H9 (cell line): Measurements from ENCODE around the gene KCNS3. TPM values are rescaled to one million over a fixed set of nuclear protein-coding genes. Genes with fewer than 3 reads are reported as not detected.

Source experiments
- DNase-seq: peaks from one replicate; pipeline ENCODE4 v3.0.0-alpha.2; 2017
- H2AFZ ChIP-seq: one replicate; pipeline ENCODE4 v1.6.1; 2013; ENCODE audit warnings: mild to moderate bottlenecking, low read length, control low read depth, moderate library complexity
- H2AK5ac ChIP-seq: 2 replicates; pipeline ENCODE4 v1.6.1; 2013; ENCODE audit warnings: low read length, control low read depth, mixed read lengths; ENCODE audit not compliant: insufficient read length
- H2BK120ac ChIP-seq: one replicate; pipeline ENCODE4 v1.6.1; 2013; ENCODE audit warnings: low read depth, mild to moderate bottlenecking, low read length, control low read depth, inconsistent platforms; ENCODE audit not compliant: poor library complexity, severe bottlenecking
- H2BK12ac ChIP-seq: 2 replicates; pipeline ENCODE4 v1.6.1; 2013; ENCODE audit warnings: low read length, control low read depth, mixed read lengths, low read depth; ENCODE audit not compliant: insufficient read length
- H2BK15ac ChIP-seq: 2 replicates; pipeline ENCODE4 v1.6.1; 2013; ENCODE audit warnings: low read depth, low read length, control low read depth
- H2BK20ac ChIP-seq: one replicate; pipeline ENCODE4 v1.6.1; 2013; ENCODE audit warnings: low read depth, mild to moderate bottlenecking, low read length, control low read depth, inconsistent platforms; ENCODE audit not compliant: poor library complexity, severe bottlenecking
- H2BK5ac ChIP-seq: 2 replicates; pipeline ENCODE4 v1.6.1; 2013; ENCODE audit warnings: low read length, control low read depth, mixed read lengths; ENCODE audit not compliant: insufficient read length
- H3K14ac ChIP-seq: 2 replicates; pipeline ENCODE4 v1.6.1; 2013; ENCODE audit warnings: low read length, control low read depth; ENCODE audit not compliant: insufficient read depth
- H3K18ac ChIP-seq: 2 replicates; pipeline ENCODE4 v1.6.1; 2013; ENCODE audit warnings: low read depth, mild to moderate bottlenecking, mixed read lengths, low read length, control low read depth; ENCODE audit not compliant: insufficient read length
- H3K23ac ChIP-seq: 2 replicates; pipeline ENCODE4 v1.6.1; 2013; ENCODE audit warnings: low read length, control low read depth, mixed read lengths, low read depth; ENCODE audit not compliant: insufficient read length
- H3K23me2 ChIP-seq: 2 replicates; pipeline ENCODE4 v1.6.1; 2013; ENCODE audit warnings: low read depth, mild to moderate bottlenecking, mixed read lengths, low read length, control low read depth; ENCODE audit not compliant: insufficient read length, poor library complexity, severe bottlenecking
- H3K27ac ChIP-seq: 2 replicates; pipeline ENCODE4 v1.5.1; 2013; ENCODE audit warnings: low read length, control low read depth, mixed read lengths, low read depth; ENCODE audit not compliant: insufficient read length
- H3K27me3 ChIP-seq: 2 replicates; pipeline ENCODE4 v1.6.1; 2013; ENCODE audit warnings: low read length, control low read depth, inconsistent platforms; ENCODE audit not compliant: insufficient read depth
- H3K4ac ChIP-seq: 2 replicates; pipeline ENCODE4 v1.6.1; 2013; ENCODE audit warnings: low read depth, mild to moderate bottlenecking, control low read depth, inconsistent platforms, low read length, moderate library complexity
- H3K4me1 ChIP-seq: 2 replicates; pipeline ENCODE4 v1.6.1; 2013; ENCODE audit warnings: low read length, control low read depth, inconsistent platforms; ENCODE audit not compliant: insufficient read depth
- H3K4me2 ChIP-seq: 2 replicates; pipeline ENCODE4 v1.6.1; 2013; ENCODE audit warnings: low read length, control low read depth, mixed read lengths; ENCODE audit not compliant: insufficient read length, insufficient read depth
- H3K56ac ChIP-seq: 2 replicates; pipeline ENCODE4 v1.6.1; 2013; ENCODE audit warnings: low read depth, mild to moderate bottlenecking, mixed read lengths, low read length, control low read depth; ENCODE audit not compliant: insufficient read length
- H3K79me1 ChIP-seq: 2 replicates; pipeline ENCODE4 v1.6.1; 2013; ENCODE audit warnings: low read depth, mild to moderate bottlenecking, moderate library complexity, low read length, control low read depth, inconsistent platforms; ENCODE audit not compliant: insufficient read depth, poor library complexity, severe bottlenecking
- H3K79me2 ChIP-seq: 2 replicates; pipeline ENCODE4 v1.6.1; 2013; ENCODE audit warnings: low read length, control low read depth, inconsistent platforms; ENCODE audit not compliant: insufficient read depth
- H3K9ac ChIP-seq: 2 replicates; pipeline ENCODE4 v1.6.1; 2013; ENCODE audit warnings: low read length, control low read depth, mixed read lengths; ENCODE audit not compliant: insufficient read length; ENCODE audit errors: extremely low read depth
- H3K9me3 ChIP-seq: one replicate; pipeline ENCODE4 v1.6.1; 2013; ENCODE audit warnings: low read depth, low read length, inconsistent platforms; ENCODE audit not compliant: control insufficient read depth
- H3T11ph ChIP-seq: one replicate; pipeline ENCODE4 v1.6.1; 2013; ENCODE audit warnings: mild to moderate bottlenecking, low read length, control low read depth, inconsistent platforms
- H4K20me1 ChIP-seq: one replicate; pipeline ENCODE4 v1.6.1; 2013; ENCODE audit not compliant: control insufficient read depth, insufficient read length, insufficient read depth
- H4K5ac ChIP-seq: 2 replicates; pipeline ENCODE4 v1.6.1; 2013; ENCODE audit warnings: low read depth, mild to moderate bottlenecking, mixed read lengths, low read length, control low read depth; ENCODE audit not compliant: insufficient read length
- H4K8ac ChIP-seq: replicated peaks from 2 replicates; pipeline ENCODE4 v1.6.1; 2013; ENCODE audit warnings: low read length, control low read depth, mixed read lengths, low read depth; ENCODE audit not compliant: insufficient read length
- H4K91ac ChIP-seq: 2 replicates; pipeline ENCODE4 v1.6.1; 2013; ENCODE audit warnings: low read depth, mild to moderate bottlenecking, moderate library complexity, mixed read lengths, low read length, control low read depth; ENCODE audit not compliant: insufficient read length
- H3K27ac Mint-ChIP-seq, 3 experiments: 2 replicates in 2 of 3; 3 replicates in 1 of 3; pipeline ENCODE4 v1.8.0; 2020 to 2021; ENCODE audit warnings: mixed read lengths in 3 of 3, mild to moderate bottlenecking in 1 of 3, moderate library complexity in 1 of 3
- H3K27me3 Mint-ChIP-seq: 2 replicates; pipeline ENCODE4 v1.8.0; 2021; ENCODE audit warnings: low read depth, mild to moderate bottlenecking, moderate library complexity, mixed read lengths
- H3K36me3 Mint-ChIP-seq, 3 experiments: 2 replicates in 2 of 3; 3 replicates in 1 of 3; pipeline ENCODE4 v1.8.0; 2020 to 2021; ENCODE audit warnings: low read depth in 3 of 3, mixed read lengths in 3 of 3; ENCODE audit not compliant: insufficient read depth in 1 of 3
- H3K4me1 Mint-ChIP-seq, 2 experiments: 2 replicates each; pipeline ENCODE4 v1.8.0; 2020; ENCODE audit warnings: mixed read lengths in 2 of 2
- H3K4me3 Mint-ChIP-seq, 2 experiments: 2 replicates in 1 of 2; 3 replicates in 1 of 2; pipeline ENCODE4 v1.8.0; 2020 to 2021; ENCODE audit warnings: mild to moderate bottlenecking in 2 of 2, mixed read lengths in 2 of 2, moderate library complexity in 1 of 2
- H3K9me3 Mint-ChIP-seq, 2 experiments: 2 replicates in 1 of 2; 3 replicates in 1 of 2; pipeline ENCODE4 v1.8.0; 2020; ENCODE audit warnings: mild to moderate bottlenecking in 2 of 2, mixed read lengths in 2 of 2, moderate library complexity in 1 of 2
- CTCF ChIP-seq: fragments of 200-600 bp; sonication (generic); conservative IDR thresholded peaks from 3 replicates; pipeline ENCODE4 v1.8.0; 2021; ENCODE audit warnings: antibody characterized with exemption, mild to moderate bottlenecking
- WGBS: extraction: QIAGEN DNeasy Blood & Tissue Kit; methylation state at CpG from one replicate; pipeline ENCODE4 v1.1.7; 2013; ENCODE audit warnings: missing lambda C conversion rate, low lambda C conversion rate, mixed read lengths; ENCODE audit not compliant: insufficient read length; ENCODE audit errors: extremely low coverage; 5-methylcytosine and 5-hydroxymethylcytosine counted together
- total RNA-seq: library from RNA; stranded (reverse); gene quantifications from 2 replicates; pipeline ENCODE4 v1.2.1, GENCODE V29; 2021

Gene KCNS3
- total RNA-seq, 1 experiment from 2014 or later, result 8.0 TPM

- Histone ChIP-seq H3K18ac (no peak overlapping the region), H2BK12ac (no peak overlapping the region), H3K27ac (no peak overlapping the region), H3K27me3 (no peaks in the 10 kb centered on the region), H3K4me1 (peaks cover 6% of the 10 kb centered on the region; the same call in 1 of the 2 replicates), H3K23ac (no peak overlapping the region), H3K14ac (no peak overlapping the region), H3K9ac (no peak overlapping the region), H3T11ph (no peak overlapping the region), H4K8ac (no peak overlapping the region), H4K91ac (no peak overlapping the region), H3K9me3 (no peaks in the 10 kb centered on the region), H2AFZ (no peak overlapping the region), H2BK20ac (no peak overlapping the region), H2BK120ac (no peak overlapping the region), H3K79me1 (peaks cover 8% of the 10 kb centered on the region), H2AK5ac (no peak overlapping the region), H3K79me2 (peaks cover 4% of the 10 kb centered on the region; the same call in 1 of the 2 replicates), H4K20me1 (peaks cover 2% of the 10 kb centered on the region), H3K4me2 (no peak overlapping the region), H3K4ac (no peak overlapping the region), H3K56ac (no peak overlapping the region), H2BK5ac (no peak overlapping the region), H4K5ac (no peak overlapping the region), H2BK15ac (no peak overlapping the region), H3K23me2 (no peaks in the 10 kb centered on the region)
- H3K27me3 Mint-ChIP-seq, result no peaks in the 10 kb centered on the region; the same call in 1 of the 2 replicates
- H3K4me3 Mint-ChIP-seq, result no peak overlapping the region
- no CpG with 5 or more reads among the region's 1 CpG for WGBS
- no peak overlapping the region for H3K27ac Mint-ChIP-seq
- peaks cover 3 to 34% (median 19%) of the 10 kb centered on the region in 3 experiments; a peak in 6 of 7 replicates for H3K36me3 Mint-ChIP-seq
- H3K9me3 Mint-ChIP-seq, result peaks cover 11 to 29% of the 10 kb centered on the region in 2 experiments
- no peak for DNase-seq
- no peak for TF ChIP-seq CTCF
- H3K4me1 Mint-ChIP-seq, result peaks cover 30% of the 10 kb centered on the region in 2 experiments
These were observed 15.5 kb downstream of the KCNS3 start for GRCh38 chr2:17894005-17894404.
